Ammon's horn (tissue), 1 donor: ENCODE measurements around the gene PKP4.
"Not testable (repeated sequence)": the region's sequence is repeated elsewhere in the genome, so short reads cannot be mapped to it uniquely, and the experiment has no call there.

Source experiments
- DNase-seq: peaks from one replicate; pipeline ENCODE4 v3.0.0-alpha.2; 2016; ENCODE audit warnings: low spot score

The PKP4 gene

GRCh38 chr2:158456309-158457066 lies at the start of gene PKP4, which contains the start of gene CCDC148:
Gene PKP4 (plus strand): TSS chr2:158456952. CDS start chr2:158533185, 76,233 bp downstream.
Gene CCDC148 (minus strand): TSS chr2:158456753. CDS start chr2:158456439, 314 bp downstream.
- peak; percentile 96 for DNase-seq

- peak; percentile 19 for DNase-seq
Observed at GRCh38 chr2:158407031-158407430, 49.7 kb upstream of the PKP4 start.

- DNase-seq, result no peak
Observed at GRCh38 chr2:158410132-158410531, 46.6 kb upstream of the PKP4 start.

- no peak for DNase-seq
Observed at GRCh38 chr2:158411748-158412147, 45.0 kb upstream of the PKP4 start.

GRCh38 chr2:158412206-158412605 lies 44.5 kb upstream of the PKP4 start:
- DNase-seq, result no peak

GRCh38 chr2:158413581-158413980 lies 43.2 kb upstream of the PKP4 start:
- DNase-seq, result no peak

- DNase-seq, result no peak
Observed at GRCh38 chr2:158414538-158414937, 42.2 kb upstream of the PKP4 start.

GRCh38 chr2:158432117-158432516 lies 24.6 kb upstream of the PKP4 start:
- no peak for DNase-seq

GRCh38 chr2:158433716-158434115 lies 23.0 kb upstream of the PKP4 start:
- not testable (repeated sequence) for DNase-seq

- not testable (repeated sequence) for DNase-seq
Observed at GRCh38 chr2:158439062-158439461, 17.7 kb upstream of the PKP4 start.

GRCh38 chr2:158443606-158444005 lies 13.1 kb upstream of the PKP4 start:
- DNase-seq, result no peak

GRCh38 chr2:158457092-158457825 lies 507 bp downstream of the PKP4 start:
- DNase-seq, result peak; percentile 69

- peak; percentile 69 for DNase-seq
Observed at GRCh38 chr2:158457826-158458616, 1.3 kb downstream of the PKP4 start.

GRCh38 chr2:158458617-158458920 lies 1.8 kb downstream of the PKP4 start:
- peak; percentile 75 for DNase-seq

GRCh38 chr2:158459161-158460003 lies 2.6 kb downstream of the PKP4 start:
- DNase-seq, result no peak

GRCh38 chr2:158460632-158461297 lies 4.0 kb downstream of the PKP4 start:
- no peak for DNase-seq

- DNase-seq, result no peak
Observed at GRCh38 chr2:158463496-158464095, 6.8 kb downstream of the PKP4 start.

GRCh38 chr2:158464426-158465281 lies 7.9 kb downstream of the PKP4 start:
- no peak for DNase-seq

- no peak for DNase-seq
Observed at GRCh38 chr2:158467248-158467647, 10.5 kb downstream of the PKP4 start.

- DNase-seq, result not testable (repeated sequence)
Observed at GRCh38 chr2:158472829-158473228, 16.1 kb downstream of the PKP4 start.
